Putamen (tissue), 1 donor: ENCODE results near the gene OR7A5.
"Not testable (repeated sequence)": the region's sequence is repeated elsewhere in the genome, so short reads cannot be mapped to it uniquely, and the experiment has no call there.

Experiments
- DNase-seq: peaks from one replicate; pipeline ENCODE4 v3.0.0-alpha.2; 2016; ENCODE audit warnings: low spot score

Gene OR7A5

GRCh38 chr19:14784730-14785101, 50.3 kb downstream of the OR7A5 start:
- peak; percentile 15 for DNase-seq

GRCh38 chr19:14783410-14783998, 51.5 kb downstream of the OR7A5 start:
- not testable (repeated sequence) for DNase-seq

GRCh38 chr19:14782626-14783409, 52.2 kb downstream of the OR7A5 start:
- no peak for DNase-seq

GRCh38 chr19:14781713-14782536, 53.1 kb downstream of the OR7A5 start:
- DNase-seq = not testable (repeated sequence)

GRCh38 chr19:14780622-14781225, 54.3 kb downstream of the OR7A5 start:
- not testable (repeated sequence) for DNase-seq

- no peak for DNase-seq
Observed at GRCh38 chr19:14779151-14779550, 55.8 kb downstream of the OR7A5 start.

GRCh38 chr19:14778110-14778845, 56.7 kb downstream of the OR7A5 start, which contains the start of gene ADGRE2:
ADGRE2 (minus strand) TSS chr19:14778560; CDS start chr19:14776756, 1,804 bp downstream.
- DNase-seq = not testable (repeated sequence)

- DNase-seq = not testable (repeated sequence)
Observed at GRCh38 chr19:14777645-14778044, 57.3 kb downstream of the OR7A5 start.
